Upper lobe of left lung (tissue), 6 donors: ENCODE measurements around the gene AMACR. TPM values are rescaled to one million over a fixed set of nuclear protein-coding genes. Genes with fewer than 3 reads are reported as not detected.

Experiments
- ATAC-seq, 2 donors: fragments of 200-7000 bp; cut with Tn5 transposase; one replicate each; pipeline ENCODE4 v1.9.1; 2022; ENCODE audit warnings: mild to moderate bottlenecking in 2 of 2, moderate library complexity in 2 of 2; ENCODE audit not compliant: low FRiP score in 2 of 2
- DNase-seq, 2 donors: peaks; one replicate each; pipeline ENCODE4 v3.0.0-alpha.2; 2019 to 2020
- H3K27ac ChIP-seq, 4 donors: fragments of 200-600 bp; sonication (generic); one replicate each; pipeline ENCODE4 v1.5.1; 2016 to 2019
- H3K27me3 ChIP-seq, 4 donors: fragments of 200-600 bp; sonication (generic); one replicate each; pipeline ENCODE4 v1.5.1; 2017 to 2019
- H3K36me3 ChIP-seq, 4 donors: fragments of 200-600 bp; sonication (generic); one replicate each; pipeline ENCODE4 v1.5.1; 2016 to 2019
- H3K4me1 ChIP-seq, 4 donors: fragments of 200-600 bp; sonication (generic); one replicate each; pipeline ENCODE4 v1.5.1; 2018 to 2019
- H3K4me3 ChIP-seq, 4 donors: fragments of 200-600 bp; sonication (generic); one replicate each; pipeline ENCODE4 v1.5.1; 2017 to 2019; ENCODE audit warnings: mild to moderate bottlenecking in 2 of 4, moderate library complexity in 1 of 4
- H3K9me3 ChIP-seq, 4 donors: fragments of 200-600 bp; sonication (generic); one replicate each; pipeline ENCODE4 v1.5.1; 2018 to 2019
- EP300 ChIP-seq, 4 donors: sonication (generic); formaldehyde crosslinking; IDR thresholded peaks; one replicate each; pipeline ENCODE4 v1.5.1; 2017; ENCODE audit warnings: antibody characterized with exemption in 4 of 4, control low read depth in 2 of 4
- POLR2A ChIP-seq, 4 donors: fragments of 450-650 bp; IDR thresholded peaks; one replicate each; pipeline ENCODE4 v1.5.1; 2016 to 2017; ENCODE audit warnings: antibody characterized with exemption in 4 of 4, mild to moderate bottlenecking in 2 of 4
- POLR2AphosphoS5 ChIP-seq, 2 donors: sonication (generic); formaldehyde crosslinking; IDR thresholded peaks; one replicate each; pipeline ENCODE4 v1.5.1; 2017; ENCODE audit warnings: antibody characterized with exemption in 2 of 2
- WGBS, 2 donors: methylation state at CpG; one replicate each; pipeline ENCODE4 v1.1.5; 2017 to 2018; 5-methylcytosine and 5-hydroxymethylcytosine counted together
- total RNA-seq, 6 donors: library from RNA; depleted of rRNA in 4 of 6; stranded (reverse); fragments of >200 nt in 4 of 6; gene quantifications; one replicate each; pipeline versions ENCODE4 v1.1.0 to v1.2.1, GENCODE V29; 2016 to 2021
- TF ChIP-seq, protein P1 (sequence below), 6 experiments: fragments of 450-650 bp in 4 of 6; fragments of 200-600 bp in 2 of 6; sonication (generic) in 2 of 6; IDR thresholded peaks; one replicate each; pipeline ENCODE4 v1.5.1; 2016 to 2019; ENCODE audit warnings: antibody characterized with exemption in 6 of 6
- donor health status: DM: no; HTN: no; CAD: no; lungs with moderate emphysema.
- donor health status: DM: no; HTN: yes; CAD: no; lungs with severe emphysema.

AMACR gene
- total RNA-seq, 6 donors from 2014 or later: 7.3 to 18.7 (median 11.6) TPM

DNA sequence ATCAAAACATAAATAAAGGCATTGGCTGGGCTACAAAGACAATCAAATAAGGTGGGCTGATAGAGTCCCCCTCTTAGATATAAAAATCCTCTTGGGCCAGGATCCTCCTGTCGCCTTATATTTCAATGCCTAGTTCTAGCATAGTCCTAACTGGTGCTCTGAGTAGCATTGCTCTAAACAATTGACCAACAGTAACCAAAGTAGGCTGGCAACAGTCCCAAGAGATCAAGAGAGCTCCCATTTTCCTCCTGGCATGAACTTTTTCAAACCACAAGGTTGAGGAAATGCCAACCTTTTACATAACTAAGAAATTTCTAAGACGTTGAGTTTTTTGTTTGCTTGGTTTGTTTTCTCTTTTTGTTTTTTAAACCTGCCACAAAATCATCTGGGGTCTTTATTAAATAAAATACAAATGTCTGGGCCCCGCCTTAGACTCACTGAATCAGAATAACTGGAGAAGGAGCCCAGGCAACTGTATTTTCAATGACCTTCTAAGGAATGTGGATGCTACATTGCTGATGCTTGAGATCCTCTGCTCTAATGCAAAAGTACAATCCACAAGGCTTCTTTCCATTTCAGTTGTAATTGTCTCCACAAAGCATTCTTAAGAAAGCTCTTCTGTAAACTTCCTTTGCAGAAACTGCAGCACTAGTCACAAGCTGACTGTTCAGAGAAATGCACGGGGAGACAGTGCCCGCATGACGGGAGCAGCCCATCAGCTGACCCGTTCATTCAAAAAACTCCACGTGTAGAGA, 26.3 kb downstream of the AMACR start:
- 59 to 73% methylated on average over 8 of the region's 8 CpGs for WGBS, 2 donors
- no peak for TF ChIP-seq POLR2A (IDR thresholded peaks at IDR 0.05)
- TF ChIP-seq, protein P1, sequence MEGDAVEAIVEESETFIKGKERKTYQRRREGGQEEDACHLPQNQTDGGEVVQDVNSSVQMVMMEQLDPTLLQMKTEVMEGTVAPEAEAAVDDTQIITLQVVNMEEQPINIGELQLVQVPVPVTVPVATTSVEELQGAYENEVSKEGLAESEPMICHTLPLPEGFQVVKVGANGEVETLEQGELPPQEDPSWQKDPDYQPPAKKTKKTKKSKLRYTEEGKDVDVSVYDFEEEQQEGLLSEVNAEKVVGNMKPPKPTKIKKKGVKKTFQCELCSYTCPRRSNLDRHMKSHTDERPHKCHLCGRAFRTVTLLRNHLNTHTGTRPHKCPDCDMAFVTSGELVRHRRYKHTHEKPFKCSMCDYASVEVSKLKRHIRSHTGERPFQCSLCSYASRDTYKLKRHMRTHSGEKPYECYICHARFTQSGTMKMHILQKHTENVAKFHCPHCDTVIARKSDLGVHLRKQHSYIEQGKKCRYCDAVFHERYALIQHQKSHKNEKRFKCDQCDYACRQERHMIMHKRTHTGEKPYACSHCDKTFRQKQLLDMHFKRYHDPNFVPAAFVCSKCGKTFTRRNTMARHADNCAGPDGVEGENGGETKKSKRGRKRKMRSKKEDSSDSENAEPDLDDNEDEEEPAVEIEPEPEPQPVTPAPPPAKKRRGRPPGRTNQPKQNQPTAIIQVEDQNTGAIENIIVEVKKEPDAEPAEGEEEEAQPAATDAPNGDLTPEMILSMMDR (IDR thresholded peaks at IDR 0.05): no peak
- no peak for TF ChIP-seq EP300 (IDR thresholded peaks at IDR 0.05)
- no peak for TF ChIP-seq POLR2AphosphoS5 (IDR thresholded peaks at IDR 0.05)
- H3K27ac ChIP-seq: no peak overlapping the region
- DNase-seq (no peak), ATAC-seq (no peak)
- H3K27me3 ChIP-seq: no peaks in the 10 kb centered on the region
- peaks cover 0 to under 1% (median 0%) of the 10 kb centered on the region in 4 donors for H3K36me3 ChIP-seq
- no peak overlapping the region for H3K4me3 ChIP-seq
- peaks cover 0 to 6% (median 3%) of the 10 kb centered on the region in 4 donors for H3K4me1 ChIP-seq
- no peaks in the 10 kb centered on the region for H3K9me3 ChIP-seq

DNA sequence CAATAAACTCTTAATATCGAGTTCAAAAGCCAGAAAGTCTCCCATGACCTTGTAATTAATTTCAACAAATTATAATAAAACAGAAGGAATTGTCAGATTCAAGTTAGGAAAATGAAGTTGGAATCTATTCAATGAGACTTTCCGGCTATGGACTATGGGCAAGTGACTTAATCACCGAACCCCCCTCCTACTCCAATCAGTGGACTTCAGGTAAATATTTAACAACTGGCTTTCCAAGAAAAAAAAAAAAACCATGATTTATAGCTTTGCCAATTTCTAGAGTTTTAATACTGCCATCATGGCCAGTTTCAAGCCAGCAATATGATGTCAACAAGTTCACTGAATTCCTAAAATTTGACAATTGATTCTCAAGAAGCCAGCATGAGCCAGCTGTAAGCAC, 27.8 kb downstream of the AMACR start:
- DNase-seq (no peak), ATAC-seq (no peak)
- TF ChIP-seq POLR2AphosphoS5 (IDR thresholded peaks at IDR 0.05) (no peak), POLR2A (IDR thresholded peaks at IDR 0.05) (no peak), EP300 (IDR thresholded peaks at IDR 0.05) (no peak)
- TF ChIP-seq, protein P1 (IDR thresholded peaks at IDR 0.05): no peak
- Histone ChIP-seq H3K4me1 (peaks cover 0 to 6% (median 4%) of the 10 kb centered on the region in 4 donors), H3K27ac (no peak overlapping the region), H3K9me3 (no peaks in the 10 kb centered on the region), H3K4me3 (no peak overlapping the region), H3K27me3 (no peaks in the 10 kb centered on the region), H3K36me3 (no peaks in the 10 kb centered on the region)
- 83 to 93% methylated on average over 3 of the region's 3 CpGs for WGBS, 2 donors

DNA sequence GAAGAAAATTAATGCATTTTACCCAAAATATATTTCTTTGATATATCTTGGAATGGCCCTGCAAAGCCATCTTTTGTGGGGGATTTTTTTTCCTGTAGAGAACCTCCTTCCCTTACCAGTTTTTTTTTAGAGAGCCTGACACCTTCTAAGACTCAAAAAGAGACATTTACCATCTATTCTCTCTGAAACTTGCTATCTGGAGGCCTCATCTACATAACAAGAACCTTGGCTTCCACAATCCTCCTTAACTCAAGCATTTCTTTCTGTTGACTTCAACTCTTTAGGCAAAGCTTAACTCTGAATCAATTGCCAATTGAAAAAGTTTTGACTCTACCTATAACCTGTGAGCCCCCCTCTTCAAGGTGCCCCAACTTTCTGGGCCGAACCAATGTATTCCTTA, 29.5 kb downstream of the AMACR start:
- Histone ChIP-seq H3K4me3 (no peak overlapping the region), H3K4me1 (peaks cover 0 to 6% (median 4%) of the 10 kb centered on the region in 4 donors), H3K27ac (no peak overlapping the region), H3K9me3 (no peaks in the 10 kb centered on the region), H3K36me3 (no peaks in the 10 kb centered on the region), H3K27me3 (no peaks in the 10 kb centered on the region)
- ATAC-seq (no peak), DNase-seq (no peak)
- 78 to 85% methylated on average over 1 of the region's 1 CpG for WGBS, 2 donors
- TF ChIP-seq, protein P1 (IDR thresholded peaks at IDR 0.05): no peak
- no peak for TF ChIP-seq POLR2A (IDR thresholded peaks at IDR 0.05)
- TF ChIP-seq POLR2AphosphoS5 (IDR thresholded peaks at IDR 0.05): no peak
- TF ChIP-seq EP300 (IDR thresholded peaks at IDR 0.05): no peak

DNA sequence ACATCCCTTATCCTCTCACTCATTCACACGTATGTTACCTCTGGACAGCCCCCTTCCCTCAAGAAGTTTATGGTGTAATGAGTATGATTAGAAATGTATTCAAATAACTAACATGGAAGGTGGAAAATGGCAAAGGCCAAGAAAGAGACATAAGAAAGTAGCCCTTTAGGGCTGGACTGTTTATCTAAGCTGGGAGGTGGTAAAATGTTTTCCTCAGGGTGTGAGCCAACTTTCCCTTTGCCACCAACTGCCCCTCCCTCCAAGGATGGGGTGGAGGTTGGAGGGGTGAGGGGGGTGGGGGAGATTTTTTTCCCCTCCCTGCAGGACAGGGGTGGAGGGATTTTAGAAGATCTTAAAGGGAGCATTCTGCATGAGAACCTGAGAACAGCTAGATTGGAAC, 31.5 kb downstream of the AMACR start:
- WGBS, 2 donors: 77 to 79% methylated on average over 1 of the region's 1 CpG
- Histone ChIP-seq H3K4me1 (peaks cover 0 to 2% (median 0%) of the 10 kb centered on the region in 4 donors), H3K9me3 (no peaks in the 10 kb centered on the region), H3K27me3 (no peaks in the 10 kb centered on the region), H3K27ac (no peak overlapping the region), H3K4me3 (no peak overlapping the region), H3K36me3 (no peaks in the 10 kb centered on the region)
- DNase-seq (no peak), ATAC-seq (no peak)
- TF ChIP-seq POLR2A (IDR thresholded peaks at IDR 0.05): no peak

DNA sequence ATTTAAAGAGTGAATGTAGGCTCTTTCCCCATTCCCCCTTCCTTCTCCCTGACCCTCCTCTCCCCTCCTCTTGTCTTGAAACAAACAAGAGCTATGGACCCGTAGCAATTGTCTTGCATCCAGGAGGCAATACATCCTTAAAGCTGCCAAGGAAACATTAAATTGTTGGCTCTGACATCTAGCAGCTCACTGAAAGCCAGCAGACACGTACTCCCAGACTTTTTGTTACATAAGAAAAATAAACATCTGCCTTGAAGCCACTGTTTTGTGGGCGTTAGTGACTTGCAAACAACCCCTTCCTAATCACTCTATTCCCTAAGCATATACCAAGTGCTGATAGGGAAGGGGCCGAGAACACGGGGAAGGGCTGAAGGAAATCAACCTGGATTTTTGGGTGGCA, 32.0 kb downstream of the AMACR start:
- Histone ChIP-seq H3K36me3 (no peaks in the 10 kb centered on the region), H3K4me3 (no peak overlapping the region), H3K27me3 (no peaks in the 10 kb centered on the region), H3K4me1 (peaks cover 0 to 2% (median 0%) of the 10 kb centered on the region in 4 donors), H3K9me3 (no peaks in the 10 kb centered on the region), H3K27ac (no peak overlapping the region)
- TF ChIP-seq EP300 (IDR thresholded peaks at IDR 0.05) (no peak), POLR2A (IDR thresholded peaks at IDR 0.05) (no peak), POLR2AphosphoS5 (IDR thresholded peaks at IDR 0.05) (no peak)
- TF ChIP-seq, protein P1 (IDR thresholded peaks at IDR 0.05): no peak
- ATAC-seq (peak in 1 of 2 donors; percentile 8), DNase-seq (no peak)
- 35 to 39% methylated on average over 4 to 5 of the region's 5 CpGs for WGBS, 2 donors
